Pancreas (tissue), 10 donors: Measurements from ENCODE around the gene CACNA1I. TPM values are rescaled to one million over a fixed set of nuclear protein-coding genes. Genes with fewer than 3 reads are reported as not detected.

Experiments used
- ATAC-seq, 4 donors: fragments of 200-7000 bp; cut with Tn5 transposase; one replicate each; pipeline versions ENCODE4 v1.8.0 to v1.9.1; 2020; ENCODE audit warnings: mild to moderate bottlenecking in 4 of 4, moderate library complexity in 4 of 4
- DNase-seq, 6 donors: peaks; one replicate each; pipeline ENCODE4 v3.0.0-alpha.2; 2020
- FAIRE-seq: peaks from 2 replicates; lab custom pipeline; 2012; peaks lifted over from hg19 to GRCh38; lab: Jason Lieb, UNC
- H3K27ac ChIP-seq, 4 donors: fragments of 200-600 bp; sonication (generic); 1 replicate in 3 of 4; 2 replicates in 1 of 4; pipeline versions ENCODE4 v1.5.0 to v1.8.0; 2020
- H3K27me3 ChIP-seq, 4 donors: fragments of 200-600 bp; one replicate each; pipeline ENCODE4 v1.8.0; 2021
- H3K36me3 ChIP-seq, 3 donors: fragments of 200-600 bp; sonication (generic) in 1 of 3; one replicate each; pipeline versions ENCODE4 v1.5.0 to v1.8.0; 2020 to 2021
- H3K4me1 ChIP-seq, 3 donors: fragments of 200-600 bp; one replicate each; pipeline ENCODE4 v1.8.0; 2021
- H3K4me3 ChIP-seq, 4 donors: fragments of 200-600 bp; sonication (generic) in 2 of 4; one replicate each; pipeline versions ENCODE4 v1.5.0 to v1.8.0; 2020 to 2021
- H3K9me3 ChIP-seq, 4 donors: fragments of 200-600 bp; one replicate each; pipeline ENCODE4 v1.8.0; 2021
- CTCF ChIP-seq, 4 donors: fragments of 200-600 bp; sonication (generic) in 3 of 4; IDR thresholded peaks; one replicate each; pipeline versions ENCODE4 v1.5.0 to v1.8.0; 2021; ENCODE audit warnings: antibody characterized with exemption in 4 of 4
- WGBS, 2 donors: extraction: QIAGEN DNeasy Blood & Tissue Kit; methylation state at CpG; one replicate each; pipeline ENCODE4 v1.1.7; 2013; 5-methylcytosine and 5-hydroxymethylcytosine counted together
- intact Hi-C, 3 donors: fragments of 100-400 bp; cut with DNase I; formaldehyde crosslinking; loops; one replicate each; pipeline versions ENCODE4 v1.11.1 to v1.14.2; 2022
- polyA plus RNA-seq, 2 donors: library from polyadenylated mRNA; stranded (reverse); fragments of 200-250 nt; gene quantifications; one replicate each; pipeline ENCODE4 v1.2.3, GENCODE V29; 2013
- total RNA-seq, 6 donors: library from RNA; stranded (reverse); fragmentation: NEBNext Ultra II Directional in 4 of 6; extraction: Animal tissue kit (Norgen Biotek cat#: 25700) in 4 of 6; gene quantifications; one replicate each; pipeline versions ENCODE4 v1.2.1 to v1.2.4, GENCODE V29; 2021 to 2023
- donor health status: healthy with polysubstance abuse.
- donor health status: DM: no; HTN: no; CAD: no; lungs with moderate emphysema.
- donor health status: DM: no; HTN: no; CAD: no.
- donor health status: control.
- donor health status: control.
- donor health status: Bipolar disorder and iron deficiency.
- donor health status: DM: yes; HTN: yes; CAD: no.
- donor health status: DM: no; HTN: no; CAD: no.
- donor health status: DM: no; HTN: no; CAD: no.
- donor health status: DM: yes; HTN: yes; CAD: no.

CACNA1I gene
- total and polyA plus RNA-seq, 8 donors: 0.04 to 0.21 (median 0.07) TPM

GRCh38 chr22:39535357-39535725 lies 35.2 kb upstream of the CACNA1I start:
- TF ChIP-seq CTCF (IDR thresholded peaks at IDR 0.05): no peak
- Histone ChIP-seq H3K4me3 (no peak overlapping the region), H3K36me3 (no peaks in the 10 kb centered on the region), H3K9me3 (no peaks in the 10 kb centered on the region), H3K27ac (no peak overlapping the region), H3K4me1 (peaks cover 3 to 16% (median 10%) of the 10 kb centered on the region in 3 donors), H3K27me3 (no peaks in the 10 kb centered on the region)
- no peak for FAIRE-seq
- peak in 2 of 6 donors; percentile 11 to 35 for DNase-seq
- intact Hi-C loops: loop anchor here in 2 of 3 donors (5.0 kb wide), 2 partner anchors 487 to 492 kb away; no protein-coding TSS in a partner anchor
- no peak for ATAC-seq
- 35 to 39% methylated on average over 13 of the region's 13 CpGs for WGBS, 2 donors

GRCh38 chr22:39535831-39536449 lies 34.6 kb upstream of the CACNA1I start:
- intact Hi-C loops: loop anchor here in 2 of 3 donors (5.0 kb wide), 2 partner anchors 486 to 491 kb away; no protein-coding TSS in a partner anchor
- FAIRE-seq: no peak
- peak in 2 of 6 donors; percentile 11 to 20 for DNase-seq

GRCh38 chr22:39536711-39537110 lies 33.8 kb upstream of the CACNA1I start:
- H3K36me3 ChIP-seq: no peaks in the 10 kb centered on the region
- H3K9me3 ChIP-seq: no peaks in the 10 kb centered on the region
- no peaks in the 10 kb centered on the region for H3K27me3 ChIP-seq
- intact Hi-C loops: loop anchor here in 2 of 3 donors (5.0 kb wide), 2 partner anchors 486 to 491 kb away; no protein-coding TSS in a partner anchor
- no peak for ATAC-seq
- FAIRE-seq: no peak
- WGBS, 2 donors: 44 to 56% methylated on average over 8 of the region's 8 CpGs
- no peak for TF ChIP-seq CTCF (IDR thresholded peaks at IDR 0.05)
- no peak overlapping the region for H3K4me3 ChIP-seq
- DNase-seq: no peak
- H3K4me1 ChIP-seq: peaks cover 1 to 3% (median 2%) of the 10 kb centered on the region in 3 donors
- no peak overlapping the region for H3K27ac ChIP-seq

More at GRCh38 chr22:39535831-39536449, 34.6 kb upstream of the CACNA1I start:
- WGBS, 2 donors: 75 to 78% methylated on average over 14 to 15 of the region's 15 CpGs
- Histone ChIP-seq H3K27ac (no peak overlapping the region), H3K4me3 (no peak overlapping the region), H3K27me3 (no peaks in the 10 kb centered on the region), H3K36me3 (no peaks in the 10 kb centered on the region), H3K4me1 (peaks cover 3 to 10% (median 9%) of the 10 kb centered on the region in 3 donors), H3K9me3 (no peaks in the 10 kb centered on the region)
- no peak for TF ChIP-seq CTCF (IDR thresholded peaks at IDR 0.05)
- no peak for ATAC-seq

- Histone ChIP-seq H3K27ac (no peak overlapping the region), H3K36me3 (no peaks in the 10 kb centered on the region), H3K27me3 (no peaks in the 10 kb centered on the region), H3K4me1 (peaks cover 0 to 3% (median 0%) of the 10 kb centered on the region in 3 donors), H3K9me3 (no peaks in the 10 kb centered on the region), H3K4me3 (no peak overlapping the region)
- FAIRE-seq (no peak), ATAC-seq (no peak), DNase-seq (no peak)
- intact Hi-C loops: loop anchor here in 2 of 3 donors (5.0 kb wide), 2 partner anchors 484 to 489 kb away; no protein-coding TSS in a partner anchor
- 56 to 57% methylated on average over 2 of the region's 2 CpGs for WGBS, 2 donors
- TF ChIP-seq CTCF (IDR thresholded peaks at IDR 0.05): no peak
Measured at GRCh38 chr22:39537975-39538374, 32.6 kb upstream of the CACNA1I start.

- WGBS, 2 donors: 22 to 23% methylated on average over 11 of the region's 11 CpGs
- Histone ChIP-seq H3K27ac (no peak overlapping the region), H3K36me3 (no peaks in the 10 kb centered on the region), H3K9me3 (no peaks in the 10 kb centered on the region), H3K4me3 (no peak overlapping the region), H3K4me1 (no peaks in the 10 kb centered on the region), H3K27me3 (peaks cover 0 to 4% (median 0%) of the 10 kb centered on the region in 4 donors)
- FAIRE-seq: no peak
- DNase-seq: no peak
- no peak for TF ChIP-seq CTCF (IDR thresholded peaks at IDR 0.05)
- intact Hi-C loops: no loop called here
- ATAC-seq: no peak
Measured at GRCh38 chr22:39543095-39543494, 27.5 kb upstream of the CACNA1I start.
